Lower leg skin (tissue), 3 donors: Measurements from ENCODE around the gene SLC35A3.

Experiments used
- POLR2A ChIP-seq, 2 donors: fragments of 450-650 bp; IDR thresholded peaks; one replicate each; pipeline ENCODE4 v1.6.1; 2016 to 2017; ENCODE audit warnings: antibody characterized with exemption in 2 of 2, mild to moderate bottlenecking in 1 of 2, moderate library complexity in 1 of 2
- TF ChIP-seq, protein P1 (sequence below), 3 donors: fragments of 450-650 bp; IDR thresholded peaks; one replicate each; pipeline ENCODE4 v1.5.1; 2016; ENCODE audit warnings: antibody characterized with exemption in 3 of 3, mild to moderate bottlenecking in 3 of 3, moderate library complexity in 2 of 3

DNA sequence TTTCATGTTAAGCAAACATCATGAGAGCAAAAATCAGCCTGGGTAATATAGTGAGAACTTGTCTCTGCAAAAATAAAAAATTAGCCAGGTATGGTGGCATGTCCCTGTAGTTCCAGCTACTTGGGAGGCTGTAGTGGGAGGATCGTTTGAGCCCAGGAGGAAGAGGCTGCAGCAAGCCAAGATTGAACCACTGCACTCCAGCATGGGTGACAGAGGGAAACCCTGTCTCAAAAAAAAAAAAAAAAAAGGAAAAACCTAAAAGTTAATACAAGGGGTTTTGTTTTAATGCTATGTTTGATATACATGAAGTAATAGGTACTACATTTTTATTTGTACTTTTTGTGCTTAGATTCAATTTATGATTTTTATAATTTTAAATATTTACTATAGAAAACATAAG, 27.1 kb upstream of the SLC35A3 start:
- TF ChIP-seq, protein P1, sequence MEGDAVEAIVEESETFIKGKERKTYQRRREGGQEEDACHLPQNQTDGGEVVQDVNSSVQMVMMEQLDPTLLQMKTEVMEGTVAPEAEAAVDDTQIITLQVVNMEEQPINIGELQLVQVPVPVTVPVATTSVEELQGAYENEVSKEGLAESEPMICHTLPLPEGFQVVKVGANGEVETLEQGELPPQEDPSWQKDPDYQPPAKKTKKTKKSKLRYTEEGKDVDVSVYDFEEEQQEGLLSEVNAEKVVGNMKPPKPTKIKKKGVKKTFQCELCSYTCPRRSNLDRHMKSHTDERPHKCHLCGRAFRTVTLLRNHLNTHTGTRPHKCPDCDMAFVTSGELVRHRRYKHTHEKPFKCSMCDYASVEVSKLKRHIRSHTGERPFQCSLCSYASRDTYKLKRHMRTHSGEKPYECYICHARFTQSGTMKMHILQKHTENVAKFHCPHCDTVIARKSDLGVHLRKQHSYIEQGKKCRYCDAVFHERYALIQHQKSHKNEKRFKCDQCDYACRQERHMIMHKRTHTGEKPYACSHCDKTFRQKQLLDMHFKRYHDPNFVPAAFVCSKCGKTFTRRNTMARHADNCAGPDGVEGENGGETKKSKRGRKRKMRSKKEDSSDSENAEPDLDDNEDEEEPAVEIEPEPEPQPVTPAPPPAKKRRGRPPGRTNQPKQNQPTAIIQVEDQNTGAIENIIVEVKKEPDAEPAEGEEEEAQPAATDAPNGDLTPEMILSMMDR (IDR thresholded peaks at IDR 0.05) = no peak
- TF ChIP-seq POLR2A (IDR thresholded peaks at IDR 0.05) = no peak
